ENCODE measurements around the gene USP8. TPM values are rescaled to one million over a fixed set of nuclear protein-coding genes. Genes with fewer than 3 reads are reported as not detected.

Gene USP8
- total and polyA plus RNA-seq, 10 of the 15 experiments (the other 5 are each of a cell fraction or from before 2014, with no cell fraction given): 25.2 to 51.7 (median 36.1) TPM

DNA sequence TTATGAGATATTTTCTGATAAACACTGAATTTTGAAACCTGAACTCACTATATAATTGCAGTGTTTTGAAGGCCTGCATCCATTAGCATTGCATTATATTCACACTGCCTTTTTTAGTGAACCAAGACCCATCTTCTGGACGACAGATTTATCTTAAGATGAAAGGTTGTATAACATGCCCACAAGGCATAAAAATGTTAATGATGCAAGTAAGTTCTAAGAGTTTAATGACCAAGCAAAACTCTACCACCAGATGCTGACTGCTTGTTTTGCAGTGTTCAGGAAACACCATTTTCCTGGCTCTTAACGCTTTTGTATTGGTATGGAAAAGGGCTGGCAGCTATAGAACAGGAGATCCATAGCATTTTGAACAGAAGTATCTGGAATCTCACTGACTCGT is 76.1 kb downstream of the USP8 start:
- POLR2A ChIA-PET: no interaction called here

GRCh38 chr15:50501815-50502214 is 77.6 kb downstream of the USP8 start:
- Histone ChIP-seq H3K4me1 (ENCODE audit: control insufficient read depth, insufficient read depth, low read length) (no peaks in the 10 kb centered on the region), H3K36me3 (ENCODE audit: control insufficient read depth in 2 of 2, insufficient read depth in 2 of 2, low read length in 1 of 2) (peaks cover under 1 to 26% of the 10 kb centered on the region in 2 experiments; a peak in 3 of 4 replicates), H3K27me3 (replicated peaks in 1 of 2; ENCODE audit: control insufficient read depth in 2 of 2, insufficient read depth in 2 of 2, low read length in 1 of 2) (no peaks in the 10 kb centered on the region), H3K4me3 (no peak overlapping the region), H2AFZ (ENCODE audit: control insufficient read depth, low read depth, low read length) (no peak overlapping the region), H3K79me2 (ENCODE audit: control insufficient read depth, insufficient read depth, low read length) (no peaks in the 10 kb centered on the region), H4K20me1 (ENCODE audit: control insufficient read depth, insufficient read depth) (no peaks in the 10 kb centered on the region), H3K4me2 (ENCODE audit: control insufficient read depth, insufficient read depth) (no peak overlapping the region), H3K9ac (ENCODE audit: control insufficient read depth, insufficient read depth, low read length) (no peak overlapping the region), H3K9me3 (replicated peaks; ENCODE audit: control insufficient read depth, insufficient read depth, low read length) (no peaks in the 10 kb centered on the region), H3K27ac (ENCODE audit: control insufficient read depth, insufficient read depth) (no peak overlapping the region)
- no peak for ATAC-seq
- ChIA-PET CTCF (no interaction called here), POLR2A (interaction anchor here (0.6 kb wide), 2 partner anchors 21 to 147 kb away, joined by 5 read pairs; partner anchors contain the start of gene GABPB1), RAD21 (ENCODE audit: unreplicated experiment) (interaction anchor here (0.6 kb wide), 1 partner anchor 558 kb away, joined by 7 read pairs; no protein-coding TSS in a partner anchor), SMC1A (ENCODE audit: uncharacterized antibody, unreplicated experiment) (no interaction called here)
- DNase-seq (ENCODE audit: low read depth, low spot score): no peak
- in situ Hi-C loops (cut with MboI): no loop called here
- intact Hi-C loops (cut with micrococcal nuclease; ENCODE audit: unreplicated experiment): no loop called here
- no TSS peak for BruUV-seq (replicated peaks)
- no peak for FAIRE-seq
- 100% methylated on average over 4 of the region's 4 CpGs for WGBS (ENCODE audit: insufficient coverage, insufficient replicate concordance, low lambda C conversion rate, missing lambda C conversion rate)
- no peak for TF ChIP-seq ESRRA (IDR thresholded peaks at IDR 0.05; ENCODE audit: low read length)
- TF ChIP-seq TAF1 (IDR thresholded peaks at IDR 0.05; ENCODE audit: borderline replicate concordance, low read depth, low read length): no peak
- TF ChIP-seq KDM1A (IDR thresholded peaks at IDR 0.05; ENCODE audit: borderline replicate concordance): no peak
- TF ChIP-seq PAX8 (IDR thresholded peaks at IDR 0.05): no peak
- no peak for TF ChIP-seq SMAD1 (IDR thresholded peaks at IDR 0.05; ENCODE audit: low read depth, partially characterized antibody)
- no peak for TF ChIP-seq RUNX3 (IDR thresholded peaks at IDR 0.05; ENCODE audit: low read length)
- no peak for TF ChIP-seq POLR2AphosphoS5 (IDR thresholded peaks at IDR 0.05; ENCODE audit: low read length)
- TF ChIP-seq, protein P1, sequence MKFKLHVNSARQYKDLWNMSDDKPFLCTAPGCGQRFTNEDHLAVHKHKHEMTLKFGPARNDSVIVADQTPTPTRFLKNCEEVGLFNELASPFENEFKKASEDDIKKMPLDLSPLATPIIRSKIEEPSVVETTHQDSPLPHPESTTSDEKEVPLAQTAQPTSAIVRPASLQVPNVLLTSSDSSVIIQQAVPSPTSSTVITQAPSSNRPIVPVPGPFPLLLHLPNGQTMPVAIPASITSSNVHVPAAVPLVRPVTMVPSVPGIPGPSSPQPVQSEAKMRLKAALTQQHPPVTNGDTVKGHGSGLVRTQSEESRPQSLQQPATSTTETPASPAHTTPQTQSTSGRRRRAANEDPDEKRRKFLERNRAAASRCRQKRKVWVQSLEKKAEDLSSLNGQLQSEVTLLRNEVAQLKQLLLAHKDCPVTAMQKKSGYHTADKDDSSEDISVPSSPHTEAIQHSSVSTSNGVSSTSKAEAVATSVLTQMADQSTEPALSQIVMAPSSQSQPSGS (IDR thresholded peaks at IDR 0.05; ENCODE audit: low read length): no peak
- TF ChIP-seq ZSCAN29 (IDR thresholded peaks at IDR 0.05): no peak
- no peak for TF ChIP-seq FOXK2 (IDR thresholded peaks at IDR 0.05)
- TF ChIP-seq SUZ12 (IDR thresholded peaks at IDR 0.05; ENCODE audit: unreplicated experiment): no peak
- TF ChIP-seq HDAC6 (IDR thresholded peaks at IDR 0.05; ENCODE audit: unreplicated experiment): no peak
- TF ChIP-seq, protein P2, sequence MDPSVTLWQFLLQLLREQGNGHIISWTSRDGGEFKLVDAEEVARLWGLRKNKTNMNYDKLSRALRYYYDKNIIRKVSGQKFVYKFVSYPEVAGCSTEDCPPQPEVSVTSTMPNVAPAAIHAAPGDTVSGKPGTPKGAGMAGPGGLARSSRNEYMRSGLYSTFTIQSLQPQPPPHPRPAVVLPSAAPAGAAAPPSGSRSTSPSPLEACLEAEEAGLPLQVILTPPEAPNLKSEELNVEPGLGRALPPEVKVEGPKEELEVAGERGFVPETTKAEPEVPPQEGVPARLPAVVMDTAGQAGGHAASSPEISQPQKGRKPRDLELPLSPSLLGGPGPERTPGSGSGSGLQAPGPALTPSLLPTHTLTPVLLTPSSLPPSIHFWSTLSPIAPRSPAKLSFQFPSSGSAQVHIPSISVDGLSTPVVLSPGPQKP (IDR thresholded peaks at IDR 0.05; ENCODE audit: low read depth, low read length): no peak

More for the DNA sequence above, 76.1 kb downstream of the USP8 start:
- H3K4me1 ChIP-seq (ENCODE audit: control insufficient read depth, insufficient read depth, low read length): no peaks in the 10 kb centered on the region
- H3K4me3 ChIP-seq: no peak overlapping the region
- 65% methylated on average over 3 of the region's 3 CpGs for WGBS (ENCODE audit: insufficient coverage, insufficient replicate concordance, low lambda C conversion rate, missing lambda C conversion rate)
- DNase-seq (ENCODE audit: low read depth, low spot score) (no peak), ATAC-seq (no peak), FAIRE-seq (no peak)
- SMC1A ChIA-PET (ENCODE audit: uncharacterized antibody, unreplicated experiment): no interaction called here
- H4K20me1 ChIP-seq (ENCODE audit: control insufficient read depth, insufficient read depth): no peaks in the 10 kb centered on the region
- TF ChIP-seq EGR1 (IDR thresholded peaks at IDR 0.05; ENCODE audit: borderline replicate concordance in 1 of 2, low read depth in 2 of 2, low read length in 2 of 2): no peak
- TF ChIP-seq NR2C2 (IDR thresholded peaks at IDR 0.05; ENCODE audit: borderline replicate concordance, control insufficient read depth, insufficient read length, low read depth): no peak
- no peak for TF ChIP-seq YY1 (IDR thresholded peaks at IDR 0.05; ENCODE audit: low read depth, low read length)
- no peak for TF ChIP-seq POLR2AphosphoS5 (IDR thresholded peaks at IDR 0.05; ENCODE audit: low read length)
- TF ChIP-seq IRF4 (IDR thresholded peaks at IDR 0.05; ENCODE audit: low read depth, low read length): no peak
- no peak for TF ChIP-seq HDAC6 (IDR thresholded peaks at IDR 0.05; ENCODE audit: unreplicated experiment)
- no peak for TF ChIP-seq TCF7 (IDR thresholded peaks at IDR 0.05; ENCODE audit: borderline replicate concordance)
- TF ChIP-seq HDAC2 (IDR thresholded peaks at IDR 0.05): no peak
- no peak for TF ChIP-seq SRF (IDR thresholded peaks at IDR 0.05; ENCODE audit: low read depth in 2 of 2, low read length in 2 of 2)
- peaks cover 4 to 32% of the 10 kb centered on the region in 2 experiments for H3K36me3 ChIP-seq (ENCODE audit: control insufficient read depth in 2 of 2, insufficient read depth in 2 of 2, low read length in 1 of 2)
- CTCF ChIA-PET: interaction anchor here (1.2 kb wide), 1 partner anchor 354 kb away, joined by 3 read pairs; no protein-coding TSS in a partner anchor
- intact Hi-C loops (cut with micrococcal nuclease; ENCODE audit: unreplicated experiment) (no loop called here), in situ Hi-C loops (cut with MboI) (no loop called here)
- no TSS peak for BruUV-seq (replicated peaks)
- H3K27ac ChIP-seq (ENCODE audit: control insufficient read depth, insufficient read depth): no peak overlapping the region
- H2AFZ ChIP-seq (ENCODE audit: control insufficient read depth, low read depth, low read length): no peak overlapping the region
- no peaks in the 10 kb centered on the region for H3K79me2 ChIP-seq (ENCODE audit: control insufficient read depth, insufficient read depth, low read length)
- RAD21 ChIA-PET (ENCODE audit: unreplicated experiment): no interaction called here
- no peaks in the 10 kb centered on the region for H3K9me3 ChIP-seq (replicated peaks; ENCODE audit: control insufficient read depth, insufficient read depth, low read length)
- H3K27me3 ChIP-seq (replicated peaks in 1 of 2; ENCODE audit: control insufficient read depth in 2 of 2, insufficient read depth in 2 of 2, low read length in 1 of 2): no peaks in the 10 kb centered on the region
- H3K9ac ChIP-seq (ENCODE audit: control insufficient read depth, insufficient read depth, low read length): no peak overlapping the region
- H3K4me2 ChIP-seq (ENCODE audit: control insufficient read depth, insufficient read depth): no peak overlapping the region

All from GM12878 (cell line).